Small intestine (tissue), 7 donors: ENCODE measurements around the gene CDH18. TPM values are rescaled to one million over a fixed set of nuclear protein-coding genes. Genes with fewer than 3 reads are reported as not detected.

ENCODE experiments used
- DNase-seq, 2 donors: peaks; one replicate each; pipeline versions ENCODE4 v3.0.0 to v3.0.0-alpha.2; 2013
- FAIRE-seq: peaks from 2 replicates; lab custom pipeline; 2012; peaks lifted over from hg19 to GRCh38; lab: Jason Lieb, UNC
- H3K27ac ChIP-seq, 3 donors: one replicate each; pipeline ENCODE4 v1.5.1; 2013; ENCODE audit warnings: low read length in 2 of 3, mild to moderate bottlenecking in 2 of 3, control low read depth in 1 of 3, inconsistent platforms in 1 of 3, low read depth in 1 of 3, moderate library complexity in 1 of 3
- H3K27me3 ChIP-seq, 3 donors: one replicate each; pipeline ENCODE4 v1.6.1; 2013; ENCODE audit warnings: low read length in 3 of 3, inconsistent platforms in 1 of 3; ENCODE audit not compliant: control insufficient read depth in 3 of 3, insufficient read depth in 3 of 3
- H3K36me3 ChIP-seq, 3 donors: one replicate each; pipeline ENCODE4 v1.6.1; 2013; ENCODE audit warnings: low read length in 3 of 3, inconsistent platforms in 1 of 3, low read depth in 1 of 3, mild to moderate bottlenecking in 1 of 3, moderate library complexity in 1 of 3; ENCODE audit not compliant: control insufficient read depth in 3 of 3, insufficient read depth in 2 of 3
- H3K4me1 ChIP-seq, 3 donors: one replicate each; pipeline ENCODE4 v1.6.1; 2013; ENCODE audit warnings: low read length in 2 of 3, inconsistent platforms in 1 of 3, low read depth in 1 of 3, mild to moderate bottlenecking in 1 of 3, moderate library complexity in 1 of 3; ENCODE audit not compliant: control insufficient read depth in 3 of 3, insufficient read depth in 2 of 3
- H3K4me3 ChIP-seq, 3 donors: one replicate each; pipeline ENCODE4 v1.5.1; 2013; ENCODE audit warnings: low read length in 3 of 3, control low read depth in 1 of 3, inconsistent platforms in 1 of 3, low read depth in 1 of 3, mild to moderate bottlenecking in 1 of 3, moderate library complexity in 1 of 3
- H3K9me3 ChIP-seq, 2 donors: one replicate each; pipeline ENCODE4 v1.6.1; 2013; ENCODE audit warnings: low read depth in 1 of 2, low read length in 1 of 2; ENCODE audit not compliant: control insufficient read depth in 2 of 2, insufficient read depth in 1 of 2
- WGBS, 3 donors: extraction: QIAGEN DNeasy Blood & Tissue Kit; methylation state at CpG; one replicate each; pipeline ENCODE4 v1.1.7; 2013; 5-methylcytosine and 5-hydroxymethylcytosine counted together
- polyA plus RNA-seq, 4 donors: library from polyadenylated mRNA; stranded (reverse) in 3 of 4; unstranded in 1 of 4; fragments of 200-250 nt in 3 of 4; fragments of 120-200 nt in 1 of 4; gene quantifications; one replicate each; pipeline versions ENCODE4 v1.2.1 to v1.2.3, GENCODE V29; 2013
- donor health status: healthy with polysubstance abuse.
- donor health status: control.
- donor health status: control.
- donor health status: Bipolar disorder and iron deficiency.
- donor health status: healthy.

Gene CDH18
- polyA plus RNA-seq, 4 donors: 0.09 to 0.68 TPM; not detected in 2

- no peaks in the 10 kb centered on the region for H3K4me1 ChIP-seq
- FAIRE-seq (no peak), DNase-seq (no peak)
- 80 to 94% (median 81%) methylated on average over 1 of the region's 1 CpG for WGBS, 3 donors
- H3K36me3 ChIP-seq: no peaks in the 10 kb centered on the region
- H3K4me3 ChIP-seq: no peak overlapping the region
- no peaks in the 10 kb centered on the region for H3K9me3 ChIP-seq
- no peak overlapping the region for H3K27ac ChIP-seq
- no peaks in the 10 kb centered on the region for H3K27me3 ChIP-seq
Measured at GRCh38 chr5:19534751-19535150, 453.2 kb downstream of the CDH18 start.

- FAIRE-seq: no peak
- Histone ChIP-seq H3K4me1 (no peaks in the 10 kb centered on the region), H3K9me3 (no peaks in the 10 kb centered on the region), H3K4me3 (no peak overlapping the region), H3K27ac (no peak overlapping the region), H3K36me3 (no peaks in the 10 kb centered on the region), H3K27me3 (no peaks in the 10 kb centered on the region)
- no peak for DNase-seq
- WGBS, 3 donors: 57 to 72% (median 61%) methylated on average over 4 of the region's 4 CpGs
Measured at GRCh38 chr5:19532936-19533335, 455.1 kb downstream of the CDH18 start.

- Histone ChIP-seq H3K36me3 (no peaks in the 10 kb centered on the region), H3K4me3 (no peak overlapping the region), H3K9me3 (no peaks in the 10 kb centered on the region), H3K4me1 (no peaks in the 10 kb centered on the region), H3K27me3 (no peaks in the 10 kb centered on the region), H3K27ac (no peak overlapping the region)
- 63 to 81% (median 65%) methylated on average over 8 of the region's 8 CpGs for WGBS, 3 donors
- FAIRE-seq: no peak
- no peak for DNase-seq
Measured at GRCh38 chr5:19531374-19531952, 456.5 kb downstream of the CDH18 start.

- Histone ChIP-seq H3K4me3 (no peak overlapping the region), H3K4me1 (no peaks in the 10 kb centered on the region), H3K9me3 (no peaks in the 10 kb centered on the region), H3K27me3 (no peaks in the 10 kb centered on the region), H3K27ac (no peak overlapping the region), H3K36me3 (no peaks in the 10 kb centered on the region)
- DNase-seq (no peak), FAIRE-seq (no peak)
- 48 to 72% (median 49%) methylated on average over 2 of the region's 2 CpGs for WGBS, 3 donors
Measured at GRCh38 chr5:19519448-19519847, 468.6 kb downstream of the CDH18 start.

GRCh38 chr5:19498852-19499251 is 489.1 kb downstream of the CDH18 start:
- WGBS, 3 donors: 59 to 76% (median 68%) methylated on average over 2 of the region's 2 CpGs
- DNase-seq: no peak
- Histone ChIP-seq H3K36me3 (no peaks in the 10 kb centered on the region), H3K4me1 (no peaks in the 10 kb centered on the region), H3K27ac (no peak overlapping the region), H3K9me3 (no peaks in the 10 kb centered on the region), H3K27me3 (no peaks in the 10 kb centered on the region), H3K4me3 (no peak overlapping the region)
- FAIRE-seq: no peak

GRCh38 chr5:19497229-19497815 is 490.7 kb downstream of the CDH18 start:
- no peak for DNase-seq
- Histone ChIP-seq H3K9me3 (no peaks in the 10 kb centered on the region), H3K36me3 (no peaks in the 10 kb centered on the region), H3K27me3 (no peaks in the 10 kb centered on the region), H3K4me1 (no peaks in the 10 kb centered on the region), H3K4me3 (no peak overlapping the region), H3K27ac (no peak overlapping the region)
- 71 to 85% (median 73%) methylated on average over 3 of the region's 3 CpGs for WGBS, 3 donors
- no peak for FAIRE-seq

- Histone ChIP-seq H3K27me3 (no peaks in the 10 kb centered on the region), H3K4me1 (no peaks in the 10 kb centered on the region), H3K4me3 (no peak overlapping the region), H3K9me3 (no peaks in the 10 kb centered on the region), H3K27ac (no peak overlapping the region), H3K36me3 (no peaks in the 10 kb centered on the region)
- FAIRE-seq (no peak), DNase-seq (no peak)
- WGBS, 3 donors: 84 to 90% (median 89%) methylated on average over 2 of the region's 2 CpGs
Measured at GRCh38 chr5:19496056-19496455, 491.9 kb downstream of the CDH18 start.

- Histone ChIP-seq H3K27ac (no peak overlapping the region), H3K4me3 (no peak overlapping the region), H3K36me3 (no peaks in the 10 kb centered on the region), H3K9me3 (no peaks in the 10 kb centered on the region), H3K27me3 (no peaks in the 10 kb centered on the region), H3K4me1 (no peaks in the 10 kb centered on the region)
- WGBS, 3 donors: 66 to 84% (median 67%) methylated on average over 1 of the region's 1 CpG
- FAIRE-seq: no peak
- DNase-seq: no peak
Measured at GRCh38 chr5:19492861-19493260, 495.1 kb downstream of the CDH18 start.

GRCh38 chr5:19488786-19489185 is 499.2 kb downstream of the CDH18 start:
- Histone ChIP-seq H3K4me3 (no peak overlapping the region), H3K4me1 (no peaks in the 10 kb centered on the region), H3K9me3 (no peaks in the 10 kb centered on the region), H3K36me3 (no peaks in the 10 kb centered on the region), H3K27ac (no peak overlapping the region), H3K27me3 (no peaks in the 10 kb centered on the region)
- FAIRE-seq: no peak
- 64 to 87% (median 74%) methylated on average over 3 of the region's 3 CpGs for WGBS, 3 donors
- no peak for DNase-seq
